Cardiac fibroblast (primary cell): Measurements from ENCODE around the gene ZBTB38.

Source experiments
- DNase-seq, 2 donors: peaks; one replicate each; pipeline versions ENCODE4 v3.0.0 to v3.0.0-alpha.2; 2010; ENCODE audit warnings: low read depth in 2 of 2
- H3K4me3 ChIP-seq, 2 donors: replicated peaks in 1 of 2; 1 replicate in 1 of 2; 2 replicates in 1 of 2; pipeline ENCODE4 v1.5.1; 2011; ENCODE audit warnings: low read depth in 2 of 2, low read length in 2 of 2, mild to moderate bottlenecking in 2 of 2, moderate library complexity in 1 of 2
- CTCF ChIP-seq: IDR thresholded peaks from one replicate; pipeline ENCODE4 v1.5.1; 2011; ENCODE audit warnings: low read depth, mild to moderate bottlenecking, low read length, inconsistent platforms

Gene ZBTB38

GRCh38 chr3:141368062-141368924 lies at the start of gene ZBTB38:
Gene ZBTB38 (plus strand): TSS chr3:141368504. CDS start chr3:141442389, 73,885 bp downstream.
- TF ChIP-seq CTCF: no peak
- DNase-seq: peak; percentile 98 to 99
- H3K4me3 ChIP-seq: peak within 1 kb of the TSS; percentile 36 to 64

- H3K4me3 ChIP-seq: no peak overlapping the region
- DNase-seq: no peak
- TF ChIP-seq CTCF: no peak
Measured at GRCh38 chr3:141320399-141321108, 47.8 kb upstream of the ZBTB38 start.

GRCh38 chr3:141321109-141321497 lies 47.2 kb upstream of the ZBTB38 start:
- H3K4me3 ChIP-seq: no peak overlapping the region
- no peak for TF ChIP-seq CTCF
- DNase-seq: peak in 1 of 2 donors; percentile 54

GRCh38 chr3:141323936-141324704 lies 44.2 kb upstream of the ZBTB38 start:
- DNase-seq: no peak
- TF ChIP-seq CTCF: no peak
- no peak overlapping the region for H3K4me3 ChIP-seq

- DNase-seq: peak in 1 of 2 donors; percentile 44
- H3K4me3 ChIP-seq: no peak overlapping the region
- no peak for TF ChIP-seq CTCF
Measured at GRCh38 chr3:141326123-141326522, 42.2 kb upstream of the ZBTB38 start.

GRCh38 chr3:141326626-141327025 lies 41.7 kb upstream of the ZBTB38 start:
- DNase-seq: peak; percentile 66 to 72
- TF ChIP-seq CTCF: peak; percentile 3
- no peak overlapping the region for H3K4me3 ChIP-seq
